Urothelium cell line (cell line): ENCODE data around the gene LSM4.

Source experiments
- DNase-seq: peaks from one replicate; pipeline ENCODE4 v3.0.0; 2011; ENCODE audit warnings: low spot score, mixed read lengths
- FAIRE-seq: peaks from 2 replicates; lab custom pipeline; 2011; peaks lifted over from hg19 to GRCh38; lab: Jason Lieb, UNC

Gene LSM4

GRCh38 chr19:18293642-18294466 lies 29.0 kb downstream of the LSM4 start:
- DNase-seq (no peak), FAIRE-seq (no peak)

GRCh38 chr19:18292810-18293641 lies 29.9 kb downstream of the LSM4 start:
- DNase-seq, result peak; percentile 53

GRCh38 chr19:18292462-18292809 lies 30.4 kb downstream of the LSM4 start:
- no peak for DNase-seq
- no peak for FAIRE-seq

More at GRCh38 chr19:18292810-18293641, 29.9 kb downstream of the LSM4 start:
- FAIRE-seq, result no peak

GRCh38 chr19:18291590-18292461 lies 31.1 kb downstream of the LSM4 start:
- FAIRE-seq (no peak), DNase-seq (peak; percentile 64)

- FAIRE-seq, result no peak
- no peak for DNase-seq
These were observed 31.8 kb downstream of the LSM4 start for GRCh38 chr19:18291019-18291524.

- FAIRE-seq (no peak), DNase-seq (no peak)
These were observed 32.4 kb downstream of the LSM4 start for GRCh38 chr19:18290302-18291018.

GRCh38 chr19:18289471-18290301 lies 33.2 kb downstream of the LSM4 start:
- DNase-seq, result no peak
- FAIRE-seq, result no peak

GRCh38 chr19:18287836-18288772 lies 34.8 kb downstream of the LSM4 start:
- FAIRE-seq (no peak), DNase-seq (no peak)

GRCh38 chr19:18286973-18287635 lies 35.8 kb downstream of the LSM4 start:
- DNase-seq (no peak), FAIRE-seq (no peak)

- DNase-seq (no peak), FAIRE-seq (no peak)
These were observed 38.0 kb downstream of the LSM4 start for GRCh38 chr19:18284712-18285360.

GRCh38 chr19:18283338-18283737 lies 39.5 kb downstream of the LSM4 start:
- DNase-seq (no peak), FAIRE-seq (no peak)

- FAIRE-seq (no peak), DNase-seq (no peak)
These were observed 40.1 kb downstream of the LSM4 start for GRCh38 chr19:18282788-18283141.

GRCh38 chr19:18282021-18282787 lies 40.7 kb downstream of the LSM4 start:
- FAIRE-seq (no peak), DNase-seq (no peak)

- peak; percentile 94 for DNase-seq
- FAIRE-seq, result no peak
These were observed 41.5 kb downstream of the LSM4 start, which contains the start of gene JUND for GRCh38 chr19:18281082-18282020. TSS of gene JUND (minus strand) at chr19:18281622. CDS start at chr19:18281484, 138 bp downstream.
